ENCODE data around the gene FAM114A1.

Gene FAM114A1

GRCh38 chr4:38964942-38965775 lies 97.6 kb downstream of the FAM114A1 start:
- in situ Hi-C loops (cut with MboI; ENCODE audit: low sequenced_read_pairs, unreplicated experiment): no loop called here
- DNase-seq (ENCODE audit: low spot score): no peak
- TF ChIP-seq CTCF (IDR thresholded peaks at IDR 0.05; ENCODE audit: borderline replicate concordance, control extremely low read depth, extremely low read depth, insufficient read depth, missing control alignments): no peak

GRCh38 chr4:38965866-38966265 lies 98.3 kb downstream of the FAM114A1 start:
- in situ Hi-C loops (cut with MboI; ENCODE audit: low sequenced_read_pairs, unreplicated experiment): no loop called here
- no peak for TF ChIP-seq CTCF (IDR thresholded peaks at IDR 0.05; ENCODE audit: borderline replicate concordance, control extremely low read depth, extremely low read depth, insufficient read depth, missing control alignments)
- DNase-seq (ENCODE audit: low spot score): no peak

- DNase-seq (ENCODE audit: low spot score): no peak
- in situ Hi-C loops (cut with MboI; ENCODE audit: low sequenced_read_pairs, unreplicated experiment): no loop called here
- TF ChIP-seq CTCF (IDR thresholded peaks at IDR 0.05; ENCODE audit: borderline replicate concordance, control extremely low read depth, extremely low read depth, insufficient read depth, missing control alignments): no peak
Observed at GRCh38 chr4:38967260-38968095, 99.9 kb downstream of the FAM114A1 start.

GRCh38 chr4:38968668-38969067 lies 101.1 kb downstream of the FAM114A1 start:
- DNase-seq (ENCODE audit: low spot score): no peak
- in situ Hi-C loops (cut with MboI; ENCODE audit: low sequenced_read_pairs, unreplicated experiment): no loop called here
- TF ChIP-seq CTCF (IDR thresholded peaks at IDR 0.05; ENCODE audit: borderline replicate concordance, control extremely low read depth, extremely low read depth, insufficient read depth, missing control alignments): no peak

- in situ Hi-C loops (cut with MboI; ENCODE audit: low sequenced_read_pairs, unreplicated experiment): no loop called here
- no peak for DNase-seq (ENCODE audit: low spot score)
- TF ChIP-seq CTCF (IDR thresholded peaks at IDR 0.05; ENCODE audit: borderline replicate concordance, control extremely low read depth, extremely low read depth, insufficient read depth, missing control alignments): no peak
Observed at GRCh38 chr4:38976308-38976707, 108.7 kb downstream of the FAM114A1 start.

- in situ Hi-C loops (cut with MboI; ENCODE audit: low sequenced_read_pairs, unreplicated experiment): no loop called here
- no peak for TF ChIP-seq CTCF (IDR thresholded peaks at IDR 0.05; ENCODE audit: borderline replicate concordance, control extremely low read depth, extremely low read depth, insufficient read depth, missing control alignments)
- no peak for DNase-seq (ENCODE audit: low spot score)
Observed at GRCh38 chr4:38979081-38979480, 111.5 kb downstream of the FAM114A1 start.
